Cardiac septum (tissue), 1 donor: ENCODE measurements around the gene CA5A. TPM values are rescaled to one million over a fixed set of nuclear protein-coding genes. Genes with fewer than 3 reads are reported as not detected.
"Not testable (repeated sequence)": the region's sequence is repeated elsewhere in the genome, so short reads cannot be mapped to it uniquely, and the experiment has no call there.

Source experiments
- DNase-seq: peaks from one replicate; pipeline ENCODE4 v3.0.0-alpha.2; 2020; ENCODE audit warnings: low spot score
- intact Hi-C: fragments of 100-400 bp; cut with DNase I; formaldehyde crosslinking; loops from one replicate; pipeline ENCODE4 v1.14.0; 2022
- total RNA-seq: library from RNA; stranded (reverse); fragmentation: NEBNext Ultra II Directional; extraction: Animal tissue kit (Norgen Biotek cat#: 25700); gene quantifications from one replicate; pipeline ENCODE4 v1.2.1, GENCODE V29; 2021
- donor health status: DM: no; HTN: no; CAD: no.

Gene CA5A
- total RNA-seq, 1 donor from 2014 or later: not detected

DNA sequence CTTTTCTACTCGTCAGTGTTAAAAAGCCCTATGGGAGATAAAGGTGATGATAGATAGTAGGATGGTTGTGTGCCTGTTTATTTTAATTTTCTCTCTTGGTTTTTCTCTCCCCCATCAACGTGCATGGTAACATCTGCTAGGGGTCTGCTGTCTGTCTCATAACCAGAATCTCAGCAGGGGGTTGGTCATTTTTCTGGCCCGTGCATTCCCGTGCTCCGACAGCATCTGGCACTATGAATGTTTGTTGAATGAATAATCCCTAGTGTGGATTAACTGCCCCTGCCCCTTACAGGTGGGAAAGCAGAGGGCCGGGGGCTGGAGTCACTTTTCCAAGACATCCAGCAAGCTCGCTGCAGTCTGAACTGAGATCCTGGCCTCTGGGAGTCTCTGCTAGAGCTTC, 6.3 kb downstream of the CA5A start:
- intact Hi-C loops: no loop called here
- DNase-seq: no peak

GRCh38 chr16:87927195-87927562, 9.2 kb downstream of the CA5A start:
- DNase-seq: no peak
- intact Hi-C loops: no loop called here

DNA sequence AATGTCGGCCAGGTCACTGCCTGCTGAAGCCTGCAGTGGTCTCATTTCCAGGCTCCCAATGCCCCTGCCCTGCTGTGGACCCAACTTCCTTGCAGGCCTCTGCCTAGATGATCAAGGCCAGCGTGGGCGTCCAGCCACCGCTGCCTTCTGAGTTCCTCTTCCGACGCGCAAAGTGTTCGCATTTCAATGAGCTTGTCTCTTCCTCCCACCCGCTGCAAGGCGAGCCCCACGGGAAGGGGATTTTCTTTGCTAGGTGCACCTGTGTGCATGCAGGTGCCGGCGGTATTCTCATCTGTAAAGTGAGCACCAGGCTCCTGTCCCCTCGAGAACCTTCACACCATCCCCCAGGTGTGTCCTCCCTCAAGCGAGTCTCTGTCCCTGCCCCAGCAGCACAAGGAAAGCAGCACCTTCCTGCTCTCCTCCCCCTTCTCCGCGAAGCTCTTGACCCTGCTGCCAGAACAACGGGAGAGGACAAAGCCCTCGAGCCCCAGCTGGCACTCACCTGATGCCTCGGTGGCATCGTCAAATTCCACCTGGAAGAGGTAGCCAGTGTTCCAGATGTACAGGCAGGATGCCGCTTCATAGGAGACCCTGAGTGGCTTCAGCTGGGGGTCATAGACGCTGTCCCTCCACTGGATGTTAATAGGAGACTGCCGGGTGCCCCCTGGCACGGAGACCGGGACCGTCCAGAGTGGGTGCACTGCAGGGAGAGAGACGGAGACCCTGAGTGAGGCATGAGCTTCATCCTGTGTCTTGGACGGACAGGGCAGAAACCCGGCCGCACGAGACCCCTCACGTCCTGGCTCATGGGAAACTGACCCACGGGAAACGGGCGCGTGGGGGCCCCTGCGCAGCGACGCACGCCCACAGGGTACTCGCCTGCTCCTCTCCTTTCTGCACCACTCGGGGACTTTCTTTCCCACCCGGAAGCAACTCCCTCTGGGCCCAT, 9.8 kb downstream of the CA5A start:
- intact Hi-C loops: no loop called here
- DNase-seq: no peak

- intact Hi-C loops: no loop called here
- DNase-seq: no peak
Observed at GRCh38 chr16:87924811-87925670, 11.3 kb downstream of the CA5A start.

- intact Hi-C loops: no loop called here
- no peak for DNase-seq
Observed at GRCh38 chr16:87924041-87924810, 12.1 kb downstream of the CA5A start.

GRCh38 chr16:87922250-87922871, 14.0 kb downstream of the CA5A start:
- no peak for DNase-seq
- intact Hi-C loops: no loop called here

- intact Hi-C loops: no loop called here
- no peak for DNase-seq
Observed at GRCh38 chr16:87921236-87921773, 15.0 kb downstream of the CA5A start.

DNA sequence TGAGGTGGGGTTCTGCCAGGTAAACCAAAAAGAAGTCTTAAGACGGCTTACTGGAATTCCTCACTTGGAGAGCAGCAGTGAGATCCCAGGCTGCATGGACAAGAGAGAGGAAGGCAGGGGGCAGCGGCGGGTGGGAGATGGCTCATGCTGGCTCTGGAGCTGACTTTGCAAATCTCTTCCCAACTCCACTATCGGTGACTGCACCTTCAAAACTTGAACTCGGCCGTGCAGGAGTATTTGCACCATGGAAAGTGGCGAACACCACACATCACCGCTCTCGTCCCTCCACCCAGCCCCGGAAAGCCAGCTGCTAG, 16.7 kb downstream of the CA5A start:
- intact Hi-C loops: no loop called here
- no peak for DNase-seq

DNA sequence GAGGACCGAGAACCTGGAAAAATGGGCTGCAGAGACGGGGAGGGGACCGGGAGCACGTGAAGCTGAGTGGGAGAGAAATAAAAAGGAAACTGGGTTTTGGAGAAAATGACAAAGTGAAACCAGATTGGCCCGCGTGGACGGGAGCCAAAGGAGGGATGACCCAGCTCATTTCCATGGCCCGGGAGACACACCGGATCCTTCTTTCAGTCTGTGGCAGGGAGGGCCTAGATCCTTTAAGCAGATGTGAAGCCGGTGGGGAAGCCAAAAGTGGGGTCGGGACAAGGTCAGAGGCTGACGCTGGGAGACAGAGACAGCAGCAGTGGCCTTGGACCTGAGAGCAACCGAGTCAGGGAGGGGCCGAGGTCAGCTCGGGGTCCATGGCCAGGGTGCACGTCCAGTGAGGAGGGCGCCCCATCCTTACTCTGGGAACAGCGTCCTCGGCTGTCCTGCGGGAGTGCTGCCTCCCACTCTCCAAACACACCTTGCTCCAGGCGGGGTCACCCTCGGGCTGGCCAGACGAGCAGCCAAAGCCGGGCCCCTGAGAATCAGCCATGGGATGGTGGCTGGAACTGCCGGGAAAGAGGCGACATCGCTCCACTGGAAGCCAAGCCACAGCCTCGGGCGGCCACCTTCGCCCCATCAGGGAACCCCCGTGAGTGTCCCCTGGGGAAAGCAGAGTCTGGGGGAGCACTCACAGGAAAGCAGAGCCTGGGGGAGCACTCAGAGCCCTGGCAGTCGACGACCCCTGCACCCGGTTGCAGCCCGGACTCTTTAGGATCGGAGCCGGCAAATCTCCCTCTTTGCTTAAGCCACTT, 17.3 kb downstream of the CA5A start:
- intact Hi-C loops: no loop called here
- DNase-seq: no peak

GRCh38 chr16:87918338-87918737, 18.0 kb downstream of the CA5A start:
- intact Hi-C loops: no loop called here
- DNase-seq: no peak

GRCh38 chr16:87917503-87917902, 18.8 kb downstream of the CA5A start:
- DNase-seq: no peak
- intact Hi-C loops: no loop called here

- intact Hi-C loops: no loop called here
- no peak for DNase-seq
Observed at GRCh38 chr16:87914812-87915211, 21.5 kb downstream of the CA5A start.

- DNase-seq, intact Hi-C loops: not testable (repeated sequence)
Observed at GRCh38 chr16:87914021-87914725, 22.2 kb downstream of the CA5A start.

DNA sequence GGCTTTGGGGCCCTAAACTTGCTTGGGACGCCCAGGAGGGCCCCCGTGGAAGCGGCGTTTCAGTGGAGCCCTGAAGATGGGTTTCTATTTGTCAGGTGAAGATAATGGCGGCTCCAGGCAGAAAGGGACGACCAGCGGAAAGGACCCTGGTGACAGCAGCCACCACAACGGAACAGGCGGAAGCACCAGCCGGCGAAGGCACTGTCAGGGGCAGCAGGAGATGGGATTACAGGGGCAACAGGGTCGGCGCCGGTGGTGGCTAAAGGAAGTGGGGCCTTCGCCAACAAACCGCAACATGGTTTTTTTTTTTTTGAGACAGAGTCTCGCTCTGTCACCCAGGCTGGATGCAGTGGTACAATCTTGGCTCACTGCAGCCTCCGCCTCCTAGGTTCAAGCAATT, 23.6 kb downstream of the CA5A start:
- intact Hi-C loops, DNase-seq: not testable (repeated sequence)

DNA sequence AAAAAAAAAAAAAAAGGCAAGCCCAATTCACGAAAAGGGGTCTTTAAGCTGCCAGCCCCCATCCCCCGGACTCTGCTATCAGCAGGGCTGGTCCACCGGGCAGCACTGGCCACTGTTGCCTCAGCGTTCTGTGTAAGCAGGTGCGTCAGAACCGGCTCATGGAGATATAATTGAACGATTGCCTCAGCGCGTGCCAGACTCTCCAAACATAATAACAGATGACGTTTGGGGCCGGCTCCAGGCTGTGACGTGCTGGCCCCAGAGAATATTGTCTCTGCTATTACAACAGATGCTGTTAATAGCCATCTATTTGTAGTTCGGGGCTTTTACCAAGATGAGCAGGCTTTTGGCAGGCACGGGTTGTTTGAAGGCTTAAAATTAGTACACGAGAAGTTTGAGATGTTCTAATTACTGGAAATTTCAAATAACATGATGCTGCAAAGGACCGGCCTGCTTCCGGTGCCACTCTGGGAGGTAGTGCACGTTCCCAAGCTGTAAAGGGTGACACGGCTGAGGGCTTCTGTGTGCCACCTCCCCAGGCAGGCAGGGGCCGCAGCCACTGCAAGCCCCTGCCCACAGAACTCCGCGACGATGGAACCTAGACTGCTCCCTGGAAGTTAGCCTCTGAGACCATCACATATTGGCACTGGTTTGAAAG, 25.1 kb downstream of the CA5A start:
- peak; percentile 88 for DNase-seq
- intact Hi-C loops: not testable (repeated sequence)

DNA sequence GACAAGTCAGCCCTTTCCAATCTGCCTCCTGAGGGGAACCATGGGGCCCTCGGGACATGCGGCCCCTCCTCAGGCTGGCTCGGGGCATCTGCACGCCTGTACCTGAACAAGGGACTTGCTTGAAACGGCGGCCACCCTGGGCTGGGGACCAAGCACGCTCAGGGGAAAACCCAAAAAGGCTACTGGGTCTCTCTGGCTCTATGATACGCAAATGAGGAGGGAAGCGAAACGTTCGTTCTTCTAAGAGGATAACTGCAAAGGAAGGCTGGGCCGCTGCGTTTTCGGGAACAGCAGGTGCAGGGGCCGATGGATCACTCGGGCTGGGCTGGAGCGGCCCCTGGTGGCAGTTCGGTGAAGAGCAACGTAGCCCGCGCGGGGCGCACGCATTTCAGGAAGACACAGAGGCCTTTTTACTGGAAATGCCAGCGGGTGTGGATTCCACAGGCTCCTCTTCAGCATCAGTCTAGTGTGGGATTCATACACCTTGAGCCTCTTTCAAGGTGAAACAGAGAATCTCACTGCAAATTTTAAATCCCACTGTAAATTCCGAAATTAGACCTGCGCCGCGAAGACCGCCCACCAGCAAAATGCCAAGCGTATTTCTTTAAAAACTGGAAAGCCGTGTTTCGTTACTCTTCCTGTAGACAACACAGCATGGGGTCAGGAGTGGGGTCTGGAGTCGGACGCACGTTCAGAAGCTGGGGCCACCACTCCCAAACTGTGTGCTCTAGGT, 27.0 kb downstream of the CA5A start:
- peak; percentile 89 for DNase-seq
- intact Hi-C loops: loop anchor here (1.0 to 5.0 kb wide), 2 partner anchors 57 to 130 kb away; no protein-coding TSS in a partner anchor

- DNase-seq: not testable (repeated sequence)
- intact Hi-C loops: loop anchor here (5.0 kb wide), 1 partner anchor 56 kb away; no protein-coding TSS in a partner anchor
Observed at GRCh38 chr16:87908101-87908500, 28.2 kb downstream of the CA5A start.
